Activated CD8-positive, alpha-beta T cell treated with anti-CD3 and anti-CD28 coated beads for 36 hours (primary cell): ENCODE data around the gene ADGRD2. TPM values are rescaled to one million over a fixed set of nuclear protein-coding genes. Genes with fewer than 3 reads are reported as not detected.

ENCODE experiments used
- ATAC-seq: fragments of 200-7000 bp; cut with Tn5 transposase; one replicate; pipeline ENCODE4 v1.10.0; 2021; ENCODE audit warnings: mild to moderate bottlenecking, moderate library complexity
- CTCF ChIA-PET: fragments of 350-600 bp; sonication (Branson Sonifier 250); formaldehyde crosslinking; loops from one replicate; lab custom pipeline; 2021; ENCODE audit warnings: antibody characterized with exemption; lab: Charles Lee
- POLR2A ChIA-PET: fragments of 350-600 bp; sonication (Branson Sonifier 250); formaldehyde crosslinking; loops from one replicate; lab custom pipeline; 2021; ENCODE audit warnings: antibody characterized with exemption; lab: Charles Lee
- DNase-seq: peaks from one replicate; pipeline ENCODE4 v3.0.0-alpha.2; 2020
- H3K27ac Mint-ChIP-seq: one replicate; pipeline ENCODE4 v1.8.0; 2021; ENCODE audit warnings: mild to moderate bottlenecking, mixed read lengths
- H3K27me3 Mint-ChIP-seq: one replicate; pipeline ENCODE4 v1.8.0; 2021; ENCODE audit warnings: mixed read lengths
- H3K36me3 Mint-ChIP-seq: one replicate; pipeline ENCODE4 v1.8.0; 2021; ENCODE audit warnings: low read depth, mixed read lengths
- H3K4me1 Mint-ChIP-seq: one replicate; pipeline ENCODE4 v1.8.0; 2021; ENCODE audit warnings: low read depth, mixed read lengths
- H3K4me3 Mint-ChIP-seq: one replicate; pipeline ENCODE4 v1.8.0; 2021; ENCODE audit warnings: mild to moderate bottlenecking, moderate library complexity, mixed read lengths
- H3K9me3 Mint-ChIP-seq: one replicate; pipeline ENCODE4 v1.8.0; 2021; ENCODE audit warnings: mixed read lengths
- CTCF ChIP-seq: fragments of 200-600 bp; IDR thresholded peaks from one replicate; pipeline ENCODE4 v1.8.0; 2022; ENCODE audit warnings: antibody characterized with exemption, mild to moderate bottlenecking
- intact Hi-C: fragments of 100-400 bp; cut with micrococcal nuclease; formaldehyde crosslinking; loops from one replicate; pipeline ENCODE4 v1.10.0; 2022
- total RNA-seq, 2 experiments: library from RNA; stranded (reverse); gene quantifications; one replicate each; pipeline ENCODE4 v1.2.3, GENCODE V29; 2021

ADGRD2 gene
- total RNA-seq, 2 experiments from 2014 or later = not detected

GRCh38 chr9:124497441-124497840 lies 47.2 kb downstream of the ADGRD2 start:
- Mint-ChIP-seq H3K27me3 (peaks cover 5% of the 10 kb centered on the region), H3K27ac (no peak overlapping the region), H3K4me3 (no peak overlapping the region), H3K36me3 (no peaks in the 10 kb centered on the region), H3K9me3 (no peaks in the 10 kb centered on the region), H3K4me1 (peaks cover 39% of the 10 kb centered on the region)
- DNase-seq (no peak), ATAC-seq (no peak)
- ChIA-PET POLR2A (interaction anchor here (0.6 kb wide), 1 partner anchor 1490 kb away, joined by 5 read pairs; no protein-coding TSS in a partner anchor), CTCF (interaction anchor here (2.2 kb wide), 1 partner anchor 40 kb away, joined by 10 read pairs; no protein-coding TSS in a partner anchor)
- TF ChIP-seq CTCF = no peak
- intact Hi-C loops = no loop called here

GRCh38 chr9:124498040-124498439 lies 47.8 kb downstream of the ADGRD2 start:
- Mint-ChIP-seq H3K27ac (no peak overlapping the region), H3K36me3 (no peaks in the 10 kb centered on the region), H3K27me3 (peaks cover 5% of the 10 kb centered on the region), H3K4me1 (peaks cover 39% of the 10 kb centered on the region), H3K4me3 (no peak overlapping the region), H3K9me3 (no peaks in the 10 kb centered on the region)
- intact Hi-C loops = no loop called here
- no peak for ATAC-seq
- no peak for DNase-seq
- ChIA-PET POLR2A (no interaction called here), CTCF (interaction anchor here (1.0 to 2.2 kb wide), 2 partner anchors 39 to 41 kb away, joined by 3 to 10 read pairs; no protein-coding TSS in a partner anchor)
- TF ChIP-seq CTCF = no peak

- DNase-seq (no peak), ATAC-seq (no peak)
- Mint-ChIP-seq H3K9me3 (no peaks in the 10 kb centered on the region), H3K27ac (no peak overlapping the region), H3K36me3 (no peaks in the 10 kb centered on the region), H3K4me3 (no peak overlapping the region), H3K27me3 (peaks cover 9% of the 10 kb centered on the region), H3K4me1 (peaks cover 40% of the 10 kb centered on the region)
- intact Hi-C loops = no loop called here
- ChIA-PET CTCF (interaction anchor here (1.0 to 2.2 kb wide), 2 partner anchors 39 to 41 kb away, joined by 3 to 10 read pairs; no protein-coding TSS in a partner anchor), POLR2A (interaction anchor here (0.6 kb wide), 1 partner anchor 87 kb away, joined by 4 read pairs; no protein-coding TSS in a partner anchor)
- no peak for TF ChIP-seq CTCF
Observed at GRCh38 chr9:124498499-124499146, 48.4 kb downstream of the ADGRD2 start.

- peaks cover 41% of the 10 kb centered on the region for H3K4me1 Mint-ChIP-seq
- H3K36me3 Mint-ChIP-seq = no peaks in the 10 kb centered on the region
- no peak overlapping the region for H3K4me3 Mint-ChIP-seq
- peak; percentile 28 for DNase-seq
- intact Hi-C loops = no loop called here
- no peak overlapping the region for H3K27ac Mint-ChIP-seq
- POLR2A ChIA-PET = interaction anchor here (0.6 kb wide), 1 partner anchor 87 kb away, joined by 4 read pairs; no protein-coding TSS in a partner anchor
- CTCF ChIA-PET = interaction anchor here (2.2 kb wide), 1 partner anchor 38 kb away, joined by 10 read pairs; no protein-coding TSS in a partner anchor
- no peak for ATAC-seq
- no peaks in the 10 kb centered on the region for H3K9me3 Mint-ChIP-seq
- peaks cover 14% of the 10 kb centered on the region for H3K27me3 Mint-ChIP-seq
- TF ChIP-seq CTCF = no peak
Observed at GRCh38 chr9:124499216-124499615, 49.0 kb downstream of the ADGRD2 start.
